Limb (tissue), 2 donors: ENCODE data around the gene GIMAP1.

Experiments used
- DNase-seq, 2 donors: peaks; one replicate each; pipeline ENCODE4 v3.0.0-alpha.2; 2016; ENCODE audit errors: extremely low spot score in 2 of 2

GIMAP1 gene

GRCh38 chr7:150745876-150746275, 29.5 kb downstream of the GIMAP1 start:
- DNase-seq: no peak

DNA sequence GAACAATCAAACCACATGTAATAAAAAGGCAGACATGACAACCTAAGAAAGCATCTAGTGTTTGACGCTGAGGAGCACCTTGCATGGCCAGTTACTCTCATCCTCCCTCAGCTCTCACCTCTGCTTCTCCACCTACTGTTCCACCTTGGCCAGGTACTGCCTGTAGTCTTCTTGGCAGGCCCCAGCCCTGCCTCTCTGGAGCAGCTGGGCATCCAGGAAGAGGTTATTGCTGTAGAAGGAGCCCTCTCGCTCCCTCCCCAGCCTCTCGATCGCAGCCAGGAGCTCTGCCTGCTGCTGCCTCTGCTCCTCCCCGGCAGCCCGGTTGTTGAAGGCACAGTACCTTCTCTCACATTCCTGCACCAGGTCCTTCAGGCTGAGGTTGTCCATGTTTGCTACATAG, 30.5 kb downstream of the GIMAP1 start:
- no peak for DNase-seq

GRCh38 chr7:150748376-150748775, 32.0 kb downstream of the GIMAP1 start:
- no peak for DNase-seq

DNA sequence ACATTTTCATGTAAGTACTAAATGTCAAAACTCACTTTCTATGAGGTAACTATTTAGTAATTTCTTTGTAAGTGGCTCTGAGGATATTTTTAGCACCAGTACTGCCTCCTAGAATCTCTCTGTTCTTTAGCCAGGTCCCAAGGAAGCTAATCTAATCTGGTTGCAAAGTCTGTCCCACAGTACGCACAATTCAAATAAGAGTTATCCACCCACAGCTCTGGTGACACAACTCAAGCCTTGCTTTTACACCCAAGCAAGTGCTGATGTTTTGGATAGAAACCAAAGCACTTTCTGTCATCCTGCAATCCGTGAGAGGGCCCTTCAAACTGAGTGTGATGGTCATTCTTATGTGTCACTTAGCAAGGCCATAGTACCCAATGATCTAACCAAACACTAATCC, 35.3 kb downstream of the GIMAP1 start:
- DNase-seq: no peak

DNA sequence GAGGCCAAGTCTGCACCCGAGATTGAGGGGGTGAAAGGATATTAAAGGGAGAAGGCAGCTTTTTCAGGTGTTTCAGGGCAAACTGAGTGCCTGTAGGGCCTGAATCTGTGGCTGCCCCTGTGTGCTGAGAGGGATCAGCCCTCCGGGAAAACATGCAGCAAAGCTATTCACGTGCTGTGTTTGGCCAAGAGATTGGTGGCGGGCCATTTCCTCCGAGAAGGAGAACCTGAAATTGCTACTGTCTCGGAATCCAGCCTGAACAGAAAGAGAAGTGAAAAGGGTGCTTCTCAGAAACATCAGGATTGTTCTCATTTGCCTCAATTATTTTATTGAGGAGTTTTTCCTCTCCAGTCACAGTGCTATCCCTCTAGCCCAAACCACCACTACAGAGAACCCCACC, 36.8 kb downstream of the GIMAP1 start:
- DNase-seq: no peak

- no peak for DNase-seq
These were observed 37.6 kb downstream of the GIMAP1 start for GRCh38 chr7:150753826-150754603.

GRCh38 chr7:150754951-150755350, 38.5 kb downstream of the GIMAP1 start:
- no peak for DNase-seq

GRCh38 chr7:150755473-150756099, 39.2 kb downstream of the GIMAP1 start:
- DNase-seq: no peak

DNA sequence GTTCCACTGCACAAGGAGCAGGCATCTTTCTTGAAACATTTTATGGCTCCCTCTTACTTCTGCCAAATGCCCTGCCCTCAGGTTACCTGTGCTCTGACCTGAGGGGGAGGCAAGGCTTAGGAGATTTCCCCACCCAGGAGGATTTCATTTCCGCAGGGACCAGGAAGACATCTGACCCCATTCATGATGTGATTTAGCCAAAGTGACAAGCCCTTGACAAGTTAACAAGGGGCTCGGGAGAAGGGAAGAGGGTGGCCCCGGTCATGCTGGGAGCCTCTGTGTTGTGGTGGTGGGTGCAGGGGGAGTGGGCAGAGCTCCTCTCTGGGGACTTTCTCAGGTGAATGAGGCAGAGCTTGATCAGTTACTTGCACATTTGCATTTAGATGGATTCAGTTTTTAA, 39.8 kb downstream of the GIMAP1 start:
- DNase-seq: no peak

- no peak for DNase-seq
These were observed 40.4 kb downstream of the GIMAP1 start for GRCh38 chr7:150756858-150757257.

GRCh38 chr7:150759479-150759878, 43.1 kb downstream of the GIMAP1 start:
- DNase-seq: no peak

GRCh38 chr7:150766334-150766709, 49.9 kb downstream of the GIMAP1 start:
- DNase-seq: no peak

DNA sequence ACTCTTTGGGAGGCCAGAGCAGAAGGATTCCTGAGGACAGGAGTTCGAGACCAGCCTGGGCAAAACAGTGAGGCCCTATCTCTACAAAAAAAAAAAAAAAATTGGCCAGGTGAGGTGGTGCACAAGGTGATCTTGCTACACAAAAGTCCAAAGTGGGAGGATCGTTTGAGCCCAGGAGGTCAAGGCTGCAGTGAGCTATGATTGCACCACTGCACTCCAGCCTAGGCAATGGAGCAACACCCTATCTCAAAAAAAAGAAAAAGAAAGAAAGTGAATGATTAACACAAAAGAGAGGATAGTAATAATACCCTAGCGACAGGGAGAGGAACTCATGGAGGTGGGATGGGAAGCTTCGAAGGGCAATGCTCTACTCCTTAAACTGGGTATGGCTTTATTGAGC, 53.4 kb downstream of the GIMAP1 start:
- DNase-seq: no peak
